ENCODE measurements around the gene BGLAP.

The BGLAP gene

DNA sequence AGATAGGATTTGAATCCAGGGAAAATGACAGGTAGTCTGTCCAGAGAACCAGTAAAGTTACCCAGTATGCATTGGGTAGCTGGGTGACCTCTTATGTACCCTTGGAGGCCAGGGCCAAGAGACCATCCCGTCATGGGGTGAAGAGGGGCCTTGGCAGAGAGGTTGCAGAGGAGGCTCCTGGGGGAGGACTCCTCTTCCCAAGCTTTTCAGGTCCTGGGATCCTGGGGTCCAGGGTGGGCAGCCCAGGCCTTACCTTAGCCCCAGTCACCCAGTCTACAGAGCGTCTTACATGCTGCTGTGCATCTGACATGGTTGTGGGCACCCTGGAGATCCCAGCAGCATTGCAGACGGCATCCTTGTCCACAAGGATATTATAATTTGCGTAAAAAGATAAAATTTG lies 15.2 kb upstream of the BGLAP start:
- Histone ChIP-seq H3K4me3 (ENCODE audit: low read depth, low read length) (no peak overlapping the region), H3K4me1 (ENCODE audit: control insufficient read depth, insufficient read depth, low read length) (0 out of 2 replicates have a peak, but pooled peaks cover 1% of the 10 kb centered on the region), H3K27me3 (ENCODE audit: control insufficient read depth, insufficient read depth, low read length) (no peaks in the 10 kb centered on the region), H3K27ac (ENCODE audit: low read depth, low read length) (no peak overlapping the region), H3K9me3 (ENCODE audit: control insufficient read depth, insufficient read depth, low read depth, low read length) (no peaks in the 10 kb centered on the region), H3K36me3 (ENCODE audit: control insufficient read depth, insufficient read depth, low read length) (peaks cover 47% of the 10 kb centered on the region), H3K9ac (ENCODE audit: low read length) (no peak overlapping the region)

DNA sequence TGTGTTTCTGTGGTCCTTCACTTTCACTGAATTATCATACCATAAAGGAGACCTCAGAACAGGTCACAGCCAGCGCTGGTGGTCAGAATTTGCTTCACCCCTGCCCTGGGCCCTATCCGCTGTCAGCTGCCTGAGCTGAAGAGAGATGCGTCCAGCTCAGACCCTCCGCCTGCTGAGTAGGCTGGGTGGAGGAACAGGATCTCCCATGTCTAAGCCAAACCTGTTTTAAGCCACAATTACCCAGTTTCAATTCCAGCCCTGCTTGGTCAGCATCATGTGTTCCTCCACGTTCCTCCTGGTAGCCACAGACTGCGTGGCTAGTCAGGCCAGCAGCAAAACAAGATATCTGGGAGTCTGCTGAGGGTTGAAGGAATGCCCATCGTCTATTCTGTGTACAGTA lies 13.5 kb upstream of the BGLAP start:
- H3K27me3 ChIP-seq (ENCODE audit: control insufficient read depth, insufficient read depth, low read length): no peaks in the 10 kb centered on the region
- no peak overlapping the region for H3K27ac ChIP-seq (ENCODE audit: low read depth, low read length)
- H3K9ac ChIP-seq (ENCODE audit: low read length): no peak overlapping the region
- H3K4me1 ChIP-seq (ENCODE audit: control insufficient read depth, insufficient read depth, low read length): peaks cover 6% of the 10 kb centered on the region; the same call in 1 of the 2 replicates
- H3K9me3 ChIP-seq (ENCODE audit: control insufficient read depth, insufficient read depth, low read depth, low read length): no peaks in the 10 kb centered on the region
- H3K4me3 ChIP-seq (ENCODE audit: low read depth, low read length): no peak overlapping the region
- peaks cover 31% of the 10 kb centered on the region for H3K36me3 ChIP-seq (ENCODE audit: control insufficient read depth, insufficient read depth, low read length)

DNA sequence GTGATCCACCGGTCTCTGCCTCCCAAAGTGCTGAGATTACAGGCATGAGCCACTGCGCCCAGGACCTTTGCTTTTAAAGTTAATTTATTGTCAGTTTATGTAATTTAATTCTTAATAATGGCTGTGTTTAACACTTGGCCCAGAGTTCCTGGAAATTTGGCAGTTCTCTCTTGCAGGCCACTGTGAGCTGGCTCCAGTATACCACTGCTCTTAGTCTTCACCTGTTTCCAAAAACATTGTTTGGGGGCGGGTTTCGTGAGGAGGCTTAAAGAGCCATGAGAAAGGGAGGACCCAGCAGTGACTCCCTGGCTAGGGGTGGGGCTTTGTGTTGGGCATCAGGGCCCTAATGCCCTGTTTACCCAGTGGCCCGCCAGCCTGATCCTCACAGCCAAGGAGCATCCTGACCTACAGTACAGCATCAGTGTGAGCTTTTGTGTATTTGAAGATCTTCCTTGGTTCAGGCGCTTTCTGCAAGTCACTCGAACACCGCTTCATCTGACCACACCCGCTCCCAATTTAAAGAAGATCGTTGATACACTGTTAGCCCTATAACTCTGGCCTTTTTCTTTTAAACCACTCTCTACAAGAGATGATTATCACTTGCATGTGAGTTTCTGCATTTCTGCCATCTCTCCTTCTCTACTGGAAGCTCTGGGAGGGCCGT lies 12.0 kb upstream of the BGLAP start:
- no peak overlapping the region for H3K27ac ChIP-seq (ENCODE audit: low read depth, low read length)
- no peaks in the 10 kb centered on the region for H3K27me3 ChIP-seq (ENCODE audit: control insufficient read depth, insufficient read depth, low read length)
- no peak overlapping the region for H3K4me3 ChIP-seq (ENCODE audit: low read depth, low read length)
- H3K36me3 ChIP-seq (ENCODE audit: control insufficient read depth, insufficient read depth, low read length): peaks cover 33% of the 10 kb centered on the region
- H3K9me3 ChIP-seq (ENCODE audit: control insufficient read depth, insufficient read depth, low read depth, low read length): no peaks in the 10 kb centered on the region
- no peak overlapping the region for H3K9ac ChIP-seq (ENCODE audit: low read length)
- peaks cover 6% of the 10 kb centered on the region; the same call in 1 of the 2 replicates for H3K4me1 ChIP-seq (ENCODE audit: control insufficient read depth, insufficient read depth, low read length)

DNA sequence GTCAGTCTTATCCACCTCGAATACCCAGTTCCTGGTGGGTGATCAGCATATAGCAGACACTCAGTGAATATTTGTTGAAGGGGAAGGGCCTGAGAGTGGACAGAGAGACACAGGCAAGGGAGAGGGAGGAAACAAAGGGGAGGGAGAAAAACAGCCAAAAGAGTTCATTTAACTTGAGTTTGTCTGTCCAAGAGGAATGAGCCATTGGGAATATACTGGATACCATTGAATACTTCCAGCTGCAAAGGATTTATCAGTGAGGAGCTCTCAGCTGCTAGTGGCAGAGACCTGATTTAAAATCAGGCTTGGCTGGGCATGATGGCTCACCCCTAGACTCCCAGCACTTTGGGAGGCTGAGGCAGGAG lies 11.5 kb upstream of the BGLAP start:
- Histone ChIP-seq H3K9ac (ENCODE audit: low read length) (no peak overlapping the region), H3K27me3 (ENCODE audit: control insufficient read depth, insufficient read depth, low read length) (no peaks in the 10 kb centered on the region), H3K4me1 (ENCODE audit: control insufficient read depth, insufficient read depth, low read length) (peaks cover 6% of the 10 kb centered on the region; the same call in 1 of the 2 replicates), H3K27ac (ENCODE audit: low read depth, low read length) (no peak overlapping the region), H3K36me3 (ENCODE audit: control insufficient read depth, insufficient read depth, low read length) (peaks cover 33% of the 10 kb centered on the region), H3K4me3 (ENCODE audit: low read depth, low read length) (no peak overlapping the region), H3K9me3 (ENCODE audit: control insufficient read depth, insufficient read depth, low read depth, low read length) (no peaks in the 10 kb centered on the region)

DNA sequence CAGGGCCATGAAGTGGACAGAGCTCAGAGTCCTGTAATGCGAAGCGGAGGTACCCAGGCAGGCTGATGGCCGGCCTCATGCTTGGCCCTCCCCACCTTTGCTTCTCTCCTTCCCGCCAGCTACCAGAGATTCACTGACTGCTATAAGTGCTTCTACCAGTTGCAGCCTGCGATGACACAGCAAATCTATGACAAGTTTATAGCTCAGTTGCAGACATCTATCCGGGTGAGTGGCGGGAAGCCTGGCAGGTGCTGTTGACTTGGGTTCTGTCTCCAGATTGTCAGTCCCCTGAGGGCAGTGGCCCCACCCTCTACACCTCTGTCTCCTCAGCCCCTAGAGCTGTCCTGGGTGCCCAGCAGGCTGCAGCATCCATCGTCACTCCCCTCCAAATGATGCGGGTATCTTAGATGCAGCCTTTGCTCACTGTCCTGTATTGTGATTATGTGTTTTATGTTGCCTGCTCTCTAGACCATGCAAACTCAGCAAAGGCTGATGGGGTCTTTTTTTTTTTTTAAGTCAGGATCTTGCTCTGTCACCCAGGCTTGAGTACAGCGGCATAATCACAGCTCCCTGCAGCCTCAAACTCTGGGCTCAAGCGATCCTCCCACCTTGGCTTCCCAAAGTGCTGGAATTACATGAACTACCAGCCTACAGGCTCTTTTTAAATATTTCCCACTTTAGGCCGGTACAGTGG lies 9.6 kb upstream of the BGLAP start:
- H3K4me3 ChIP-seq (ENCODE audit: low read depth, low read length): no peak overlapping the region
- H3K36me3 ChIP-seq (ENCODE audit: control insufficient read depth, insufficient read depth, low read length): peaks cover 44% of the 10 kb centered on the region
- no peak overlapping the region for H3K9ac ChIP-seq (ENCODE audit: low read length)
- H3K4me1 ChIP-seq (ENCODE audit: control insufficient read depth, insufficient read depth, low read length): peaks cover 6% of the 10 kb centered on the region; the same call in 1 of the 2 replicates
- no peaks in the 10 kb centered on the region for H3K9me3 ChIP-seq (ENCODE audit: control insufficient read depth, insufficient read depth, low read depth, low read length)
- no peak overlapping the region for H3K27ac ChIP-seq (ENCODE audit: low read depth, low read length)
- H3K27me3 ChIP-seq (ENCODE audit: control insufficient read depth, insufficient read depth, low read length): no peaks in the 10 kb centered on the region

DNA sequence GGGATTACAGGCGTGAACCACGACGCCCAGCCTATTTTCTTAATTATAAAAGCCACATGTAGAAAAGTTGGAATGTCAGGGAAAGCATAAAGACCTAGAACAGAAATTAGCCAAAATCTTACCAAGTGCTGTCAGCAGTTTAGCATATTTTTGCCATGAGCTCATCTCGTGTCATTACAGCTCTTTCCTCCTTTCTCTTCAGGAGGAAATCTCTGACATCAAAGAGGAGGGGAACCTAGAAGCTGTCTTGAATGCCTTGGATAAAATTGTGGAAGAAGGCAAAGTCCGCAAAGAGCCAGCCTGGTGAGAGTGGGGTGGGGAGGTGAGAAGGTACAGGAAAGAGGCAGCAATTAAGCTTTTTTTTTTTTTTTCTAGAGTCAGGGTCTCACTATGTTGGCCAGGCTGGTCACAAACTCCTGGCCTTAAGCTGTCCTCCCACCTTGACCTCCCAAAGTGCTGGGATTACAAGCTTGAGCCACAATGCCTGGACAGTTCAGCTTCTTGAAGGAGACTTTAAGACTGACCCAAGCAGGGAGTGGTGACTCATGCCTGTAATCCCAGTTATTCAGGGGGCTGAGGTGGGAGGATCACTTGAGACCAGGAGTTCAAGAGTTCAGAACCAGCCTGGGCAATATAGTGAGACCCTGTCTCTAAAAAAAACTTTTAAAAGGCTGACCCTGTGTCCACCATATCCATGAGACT lies 8.4 kb upstream of the BGLAP start:
- H3K4me3 ChIP-seq (ENCODE audit: low read depth, low read length): no peak overlapping the region
- peaks cover 48% of the 10 kb centered on the region for H3K36me3 ChIP-seq (ENCODE audit: control insufficient read depth, insufficient read depth, low read length)
- H3K27ac ChIP-seq (ENCODE audit: low read depth, low read length): no peak overlapping the region
- H3K9ac ChIP-seq (ENCODE audit: low read length): no peak overlapping the region
- H3K4me1 ChIP-seq (ENCODE audit: control insufficient read depth, insufficient read depth, low read length): peaks cover 6% of the 10 kb centered on the region; the same call in 1 of the 2 replicates
- no peaks in the 10 kb centered on the region for H3K9me3 ChIP-seq (ENCODE audit: control insufficient read depth, insufficient read depth, low read depth, low read length)
- no peaks in the 10 kb centered on the region for H3K27me3 ChIP-seq (ENCODE audit: control insufficient read depth, insufficient read depth, low read length)

DNA sequence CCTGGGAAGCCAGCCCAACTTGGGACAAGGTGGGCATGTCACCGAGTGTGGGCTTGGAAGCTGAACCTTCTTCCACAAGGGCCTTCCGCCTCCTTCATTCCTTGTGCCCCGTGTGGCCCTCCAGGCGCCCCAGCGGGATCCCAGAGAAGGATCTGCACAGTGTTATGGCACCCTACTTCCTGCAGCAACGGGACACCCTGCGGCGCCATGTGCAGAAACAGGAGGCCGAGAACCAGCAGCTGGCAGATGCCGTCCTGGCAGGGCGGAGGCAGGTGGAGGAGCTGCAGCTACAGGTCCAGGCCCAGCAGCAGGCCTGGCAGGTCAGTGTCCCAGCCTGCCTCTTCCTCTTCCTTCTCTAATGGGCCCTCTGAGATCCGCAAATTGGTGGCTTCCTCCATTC lies 5.8 kb upstream of the BGLAP start:
- Histone ChIP-seq H3K4me3 (ENCODE audit: low read depth, low read length) (no peak overlapping the region), H3K36me3 (ENCODE audit: control insufficient read depth, insufficient read depth, low read length) (peaks cover 58% of the 10 kb centered on the region), H3K27ac (ENCODE audit: low read depth, low read length) (no peak overlapping the region)

DNA sequence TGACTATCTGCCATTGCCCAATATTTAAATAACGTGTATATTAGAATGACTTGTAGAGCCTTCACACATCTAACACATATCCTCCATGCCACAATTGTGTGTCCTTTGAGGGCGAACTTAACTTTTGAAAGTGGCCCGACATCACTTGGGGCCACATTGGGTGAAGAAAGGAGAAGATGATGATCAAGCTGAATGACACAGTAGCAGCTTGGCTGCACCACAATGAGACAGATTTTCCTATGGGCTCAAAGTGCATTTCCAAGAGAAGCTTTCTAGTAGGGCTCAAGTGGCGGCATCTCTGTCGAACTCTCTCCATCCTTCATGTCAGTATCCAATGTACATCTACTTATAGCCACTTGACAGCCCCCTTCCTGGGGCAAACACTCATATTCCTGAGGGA lies 3.7 kb upstream of the BGLAP start:
- Histone ChIP-seq H3K4me3 (ENCODE audit: low read depth, low read length) (no peak overlapping the region), H3K27me3 (ENCODE audit: control insufficient read depth, insufficient read depth, low read length) (no peaks in the 10 kb centered on the region), H3K27ac (ENCODE audit: low read depth, low read length) (no peak overlapping the region), H3K36me3 (ENCODE audit: control insufficient read depth, insufficient read depth, low read length) (peaks cover 61% of the 10 kb centered on the region), H3K9ac (ENCODE audit: low read length) (no peak overlapping the region), H3K9me3 (ENCODE audit: control insufficient read depth, insufficient read depth, low read depth, low read length) (no peaks in the 10 kb centered on the region), H3K4me1 (ENCODE audit: control insufficient read depth, insufficient read depth, low read length) (0 out of 2 replicates have a peak, but pooled peaks cover 3% of the 10 kb centered on the region)

More for the DNA sequence above, 5.8 kb upstream of the BGLAP start:
- H3K4me1 ChIP-seq (ENCODE audit: control insufficient read depth, insufficient read depth, low read length): peaks cover 7% of the 10 kb centered on the region; the same call in 1 of the 2 replicates
- H3K9ac ChIP-seq (ENCODE audit: low read length): no peak overlapping the region
- H3K27me3 ChIP-seq (ENCODE audit: control insufficient read depth, insufficient read depth, low read length): no peaks in the 10 kb centered on the region
- no peaks in the 10 kb centered on the region for H3K9me3 ChIP-seq (ENCODE audit: control insufficient read depth, insufficient read depth, low read depth, low read length)

DNA sequence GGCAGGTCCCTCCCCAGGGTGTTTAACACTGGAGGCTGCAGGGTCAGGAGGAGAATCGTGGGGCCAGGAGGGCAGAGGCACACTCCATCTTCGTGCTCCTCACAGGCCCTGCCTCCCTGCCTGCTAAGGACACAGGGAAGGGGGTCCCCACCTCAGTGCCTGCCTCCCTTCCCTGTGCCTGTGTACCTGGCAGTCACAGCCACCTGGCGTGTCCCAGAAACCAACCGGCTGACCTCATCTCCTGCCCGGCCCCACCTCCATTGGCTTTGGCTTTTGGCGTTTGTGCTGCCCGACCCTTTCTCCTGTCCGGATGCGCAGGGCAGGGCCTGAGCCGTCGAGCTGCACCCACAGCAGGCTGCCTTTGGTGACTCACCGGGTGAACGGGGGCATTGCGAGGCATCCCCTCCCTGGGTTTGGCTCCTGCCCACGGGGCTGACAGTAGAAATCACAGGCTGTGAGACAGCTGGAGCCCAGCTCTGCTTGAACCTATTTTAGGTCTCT lies 623 bp upstream of the BGLAP start:
- peaks cover 3% of the 10 kb centered on the region; the same call in 1 of the 2 replicates for H3K4me1 ChIP-seq (ENCODE audit: control insufficient read depth, insufficient read depth, low read length)
- H3K36me3 ChIP-seq (ENCODE audit: control insufficient read depth, insufficient read depth, low read length): peaks cover 44% of the 10 kb centered on the region
- H3K9ac ChIP-seq (ENCODE audit: low read length): no peak overlapping the region
- H3K27me3 ChIP-seq (ENCODE audit: control insufficient read depth, insufficient read depth, low read length): no peaks in the 10 kb centered on the region
- no peak overlapping the region for H3K27ac ChIP-seq (ENCODE audit: low read depth, low read length)
- no peak overlapping the region for H3K4me3 ChIP-seq (ENCODE audit: low read depth, low read length)
- H3K9me3 ChIP-seq (ENCODE audit: control insufficient read depth, insufficient read depth, low read depth, low read length): no peaks in the 10 kb centered on the region

DNA sequence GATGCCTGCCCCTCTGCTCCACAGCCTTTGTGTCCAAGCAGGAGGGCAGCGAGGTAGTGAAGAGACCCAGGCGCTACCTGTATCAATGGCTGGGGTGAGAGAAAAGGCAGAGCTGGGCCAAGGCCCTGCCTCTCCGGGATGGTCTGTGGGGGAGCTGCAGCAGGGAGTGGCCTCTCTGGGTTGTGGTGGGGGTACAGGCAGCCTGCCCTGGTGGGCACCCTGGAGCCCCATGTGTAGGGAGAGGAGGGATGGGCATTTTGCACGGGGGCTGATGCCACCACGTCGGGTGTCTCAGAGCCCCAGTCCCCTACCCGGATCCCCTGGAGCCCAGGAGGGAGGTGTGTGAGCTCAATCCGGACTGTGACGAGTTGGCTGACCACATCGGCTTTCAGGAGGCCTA lies 754 bp downstream of the BGLAP start:
- H3K4me1 ChIP-seq (ENCODE audit: control insufficient read depth, insufficient read depth, low read length): peaks cover 17% of the 10 kb centered on the region
- H3K9ac ChIP-seq (ENCODE audit: low read length): no peak overlapping the region
- no peak overlapping the region for H3K4me3 ChIP-seq (ENCODE audit: low read depth, low read length)
- no peak overlapping the region for H3K27ac ChIP-seq (ENCODE audit: low read depth, low read length)
- H3K27me3 ChIP-seq (ENCODE audit: control insufficient read depth, insufficient read depth, low read length): no peaks in the 10 kb centered on the region
- peaks cover 35% of the 10 kb centered on the region for H3K36me3 ChIP-seq (ENCODE audit: control insufficient read depth, insufficient read depth, low read length)
- H3K9me3 ChIP-seq (ENCODE audit: control insufficient read depth, insufficient read depth, low read depth, low read length): no peaks in the 10 kb centered on the region

DNA sequence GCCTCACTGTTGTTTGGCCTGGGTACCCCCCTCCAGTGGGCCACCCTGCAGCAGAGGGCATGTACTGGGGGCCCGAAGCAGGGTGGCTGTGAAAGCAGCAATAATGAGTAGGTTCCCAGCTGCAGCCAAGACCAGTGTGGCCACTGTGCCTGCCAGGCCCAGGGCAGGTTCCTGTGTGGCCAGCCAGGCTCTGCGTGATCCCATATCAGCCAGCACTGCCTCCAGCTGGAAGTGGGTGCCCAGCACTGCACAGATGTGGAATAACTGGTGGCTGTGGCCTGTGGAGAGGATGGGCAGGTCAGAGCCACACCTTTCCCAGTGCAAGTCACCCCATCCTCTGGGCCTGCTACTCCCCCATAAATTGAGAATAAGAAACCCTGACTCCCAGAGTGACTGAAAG lies 2.1 kb downstream of the BGLAP start:
- peaks cover 25% of the 10 kb centered on the region for H3K36me3 ChIP-seq (ENCODE audit: control insufficient read depth, insufficient read depth, low read length)
- no peaks in the 10 kb centered on the region for H3K9me3 ChIP-seq (ENCODE audit: control insufficient read depth, insufficient read depth, low read depth, low read length)
- no peak overlapping the region for H3K27ac ChIP-seq (ENCODE audit: low read depth, low read length)
- H3K4me1 ChIP-seq (ENCODE audit: control insufficient read depth, insufficient read depth, low read length): peaks cover 21% of the 10 kb centered on the region
- no peak overlapping the region for H3K9ac ChIP-seq (ENCODE audit: low read length)
- no peak overlapping the region for H3K4me3 ChIP-seq (ENCODE audit: low read depth, low read length)
- H3K27me3 ChIP-seq (ENCODE audit: control insufficient read depth, insufficient read depth, low read length): no peaks in the 10 kb centered on the region
